NCI-H82 (cell line): ENCODE data around the gene CD320.
A peak's percentile ranks its signal among the peaks of the same experiment; 100 is the strongest.

Experiments used
- DNase-seq: peaks from one replicate; lab custom pipeline; 2025; lab: John Stamatoyannopoulos, UW

Gene CD320

GRCh38 chr19:8254286-8255001 is 53.7 kb downstream of the CD320 start:
- DNase-seq, result no peak

GRCh38 chr19:8253678-8254077 is 54.5 kb downstream of the CD320 start:
- no peak for DNase-seq

GRCh38 chr19:8252922-8253589 is 55.1 kb downstream of the CD320 start:
- DNase-seq, result peak; percentile 88
